ENCODE measurements around the gene HES5.

HES5 gene

GRCh38 chr1:2501041-2501819, 28.8 kb downstream of the HES5 start:
- no peak overlapping the region for H3K27ac ChIP-seq (ENCODE audit: low read length)
- H3K27me3 ChIP-seq (ENCODE audit: low read depth, low read length) = peaks cover 2% of the 10 kb centered on the region
- H3K4me1 ChIP-seq (ENCODE audit: control insufficient read depth in 1 of 2, insufficient read depth in 2 of 2, low read length in 2 of 2) = peaks cover 0 to 11% of the 10 kb centered on the region in 2 donors
- H3K9me3 ChIP-seq (ENCODE audit: control insufficient read depth in 1 of 2, low read length in 2 of 2) = no peaks in the 10 kb centered on the region
- H3K36me3 ChIP-seq (ENCODE audit: control insufficient read depth in 1 of 2, insufficient read depth in 2 of 2, low read length in 2 of 2) = no peaks in the 10 kb centered on the region
- H3K4me3 ChIP-seq (ENCODE audit: low read depth in 1 of 2, low read length in 2 of 2) = no peak overlapping the region

- no peak overlapping the region for H3K4me3 ChIP-seq (ENCODE audit: low read depth in 1 of 2, low read length in 2 of 2)
Observed at GRCh38 chr1:2499986-2500596, 30.0 kb downstream of the HES5 start.

GRCh38 chr1:2499260-2499659, 30.8 kb downstream of the HES5 start:
- no peaks in the 10 kb centered on the region for H3K9me3 ChIP-seq (ENCODE audit: control insufficient read depth in 1 of 2, low read length in 2 of 2)
- H3K27ac ChIP-seq (ENCODE audit: low read length) = no peak overlapping the region
- no peak overlapping the region for H3K4me3 ChIP-seq (ENCODE audit: low read depth in 1 of 2, low read length in 2 of 2)
- peaks cover 0 to 4% of the 10 kb centered on the region in 2 donors for H3K4me1 ChIP-seq (ENCODE audit: control insufficient read depth in 1 of 2, insufficient read depth in 2 of 2, low read length in 2 of 2)
- no peaks in the 10 kb centered on the region for H3K36me3 ChIP-seq (ENCODE audit: control insufficient read depth in 1 of 2, insufficient read depth in 2 of 2, low read length in 2 of 2)
- H3K27me3 ChIP-seq (ENCODE audit: low read depth, low read length) = no peaks in the 10 kb centered on the region

More at GRCh38 chr1:2499986-2500596, 30.0 kb downstream of the HES5 start:
- H3K4me1 ChIP-seq (ENCODE audit: control insufficient read depth in 1 of 2, insufficient read depth in 2 of 2, low read length in 2 of 2) = peaks cover 0 to 11% of the 10 kb centered on the region in 2 donors
- H3K36me3 ChIP-seq (ENCODE audit: control insufficient read depth in 1 of 2, insufficient read depth in 2 of 2, low read length in 2 of 2) = no peaks in the 10 kb centered on the region
- H3K9me3 ChIP-seq (ENCODE audit: control insufficient read depth in 1 of 2, low read length in 2 of 2) = no peaks in the 10 kb centered on the region
- no peak overlapping the region for H3K27ac ChIP-seq (ENCODE audit: low read length)
- peaks cover under 1% of the 10 kb centered on the region for H3K27me3 ChIP-seq (ENCODE audit: low read depth, low read length)

- Histone ChIP-seq H3K9me3 (ENCODE audit: control insufficient read depth in 1 of 2, low read length in 2 of 2) (no peaks in the 10 kb centered on the region), H3K4me3 (ENCODE audit: low read depth in 1 of 2, low read length in 2 of 2) (no peak overlapping the region), H3K27me3 (ENCODE audit: low read depth, low read length) (no peaks in the 10 kb centered on the region), H3K4me1 (ENCODE audit: control insufficient read depth in 1 of 2, insufficient read depth in 2 of 2, low read length in 2 of 2) (no peaks in the 10 kb centered on the region), H3K27ac (ENCODE audit: low read length) (no peak overlapping the region), H3K36me3 (ENCODE audit: control insufficient read depth in 1 of 2, insufficient read depth in 2 of 2, low read length in 2 of 2) (no peaks in the 10 kb centered on the region)
Observed at GRCh38 chr1:2498648-2499047, 31.4 kb downstream of the HES5 start.

GRCh38 chr1:2497891-2498290, 32.2 kb downstream of the HES5 start:
- H3K27me3 ChIP-seq (ENCODE audit: low read depth, low read length) = no peaks in the 10 kb centered on the region
- H3K9me3 ChIP-seq (ENCODE audit: control insufficient read depth in 1 of 2, low read length in 2 of 2) = no peaks in the 10 kb centered on the region
- no peaks in the 10 kb centered on the region for H3K36me3 ChIP-seq (ENCODE audit: control insufficient read depth in 1 of 2, insufficient read depth in 2 of 2, low read length in 2 of 2)
- no peak overlapping the region for H3K27ac ChIP-seq (ENCODE audit: low read length)
- H3K4me1 ChIP-seq (ENCODE audit: control insufficient read depth in 1 of 2, insufficient read depth in 2 of 2, low read length in 2 of 2) = no peaks in the 10 kb centered on the region
- H3K4me3 ChIP-seq (ENCODE audit: low read depth in 1 of 2, low read length in 2 of 2) = no peak overlapping the region

- no peaks in the 10 kb centered on the region for H3K27me3 ChIP-seq (ENCODE audit: low read depth, low read length)
- no peaks in the 10 kb centered on the region for H3K36me3 ChIP-seq (ENCODE audit: control insufficient read depth in 1 of 2, insufficient read depth in 2 of 2, low read length in 2 of 2)
- H3K4me1 ChIP-seq (ENCODE audit: control insufficient read depth in 1 of 2, insufficient read depth in 2 of 2, low read length in 2 of 2) = no peaks in the 10 kb centered on the region
- no peaks in the 10 kb centered on the region for H3K9me3 ChIP-seq (ENCODE audit: control insufficient read depth in 1 of 2, low read length in 2 of 2)
- no peak overlapping the region for H3K27ac ChIP-seq (ENCODE audit: low read length)
- H3K4me3 ChIP-seq (ENCODE audit: low read depth in 1 of 2, low read length in 2 of 2) = no peak overlapping the region
Observed at GRCh38 chr1:2496746-2497145, 33.3 kb downstream of the HES5 start.

GRCh38 chr1:2496087-2496622, 33.9 kb downstream of the HES5 start:
- H3K36me3 ChIP-seq (ENCODE audit: control insufficient read depth in 1 of 2, insufficient read depth in 2 of 2, low read length in 2 of 2) = no peaks in the 10 kb centered on the region
- no peak overlapping the region for H3K4me3 ChIP-seq (ENCODE audit: low read depth in 1 of 2, low read length in 2 of 2)
- no peaks in the 10 kb centered on the region for H3K27me3 ChIP-seq (ENCODE audit: low read depth, low read length)

GRCh38 chr1:2495546-2495945, 34.5 kb downstream of the HES5 start:
- Histone ChIP-seq H3K36me3 (ENCODE audit: control insufficient read depth in 1 of 2, insufficient read depth in 2 of 2, low read length in 2 of 2) (no peaks in the 10 kb centered on the region), H3K4me3 (ENCODE audit: low read depth in 1 of 2, low read length in 2 of 2) (no peak overlapping the region), H3K9me3 (ENCODE audit: control insufficient read depth in 1 of 2, low read length in 2 of 2) (no peaks in the 10 kb centered on the region), H3K27me3 (ENCODE audit: low read depth, low read length) (no peaks in the 10 kb centered on the region), H3K27ac (ENCODE audit: low read length) (no peak overlapping the region), H3K4me1 (ENCODE audit: control insufficient read depth in 1 of 2, insufficient read depth in 2 of 2, low read length in 2 of 2) (no peaks in the 10 kb centered on the region)

More at GRCh38 chr1:2496087-2496622, 33.9 kb downstream of the HES5 start:
- Histone ChIP-seq H3K4me1 (ENCODE audit: control insufficient read depth in 1 of 2, insufficient read depth in 2 of 2, low read length in 2 of 2) (no peaks in the 10 kb centered on the region), H3K9me3 (ENCODE audit: control insufficient read depth in 1 of 2, low read length in 2 of 2) (no peaks in the 10 kb centered on the region), H3K27ac (ENCODE audit: low read length) (no peak overlapping the region)

- no peak overlapping the region for H3K27ac ChIP-seq (ENCODE audit: low read length)
- no peak overlapping the region for H3K4me3 ChIP-seq (ENCODE audit: low read depth in 1 of 2, low read length in 2 of 2)
- H3K27me3 ChIP-seq (ENCODE audit: low read depth, low read length) = no peaks in the 10 kb centered on the region
- no peaks in the 10 kb centered on the region for H3K9me3 ChIP-seq (ENCODE audit: control insufficient read depth in 1 of 2, low read length in 2 of 2)
- no peaks in the 10 kb centered on the region for H3K36me3 ChIP-seq (ENCODE audit: control insufficient read depth in 1 of 2, insufficient read depth in 2 of 2, low read length in 2 of 2)
- no peaks in the 10 kb centered on the region for H3K4me1 ChIP-seq (ENCODE audit: control insufficient read depth in 1 of 2, insufficient read depth in 2 of 2, low read length in 2 of 2)
Observed at GRCh38 chr1:2495026-2495425, 35.0 kb downstream of the HES5 start.

GRCh38 chr1:2494323-2494693, 35.8 kb downstream of the HES5 start:
- H3K4me1 ChIP-seq (ENCODE audit: control insufficient read depth in 1 of 2, insufficient read depth in 2 of 2, low read length in 2 of 2) = no peaks in the 10 kb centered on the region
- H3K4me3 ChIP-seq (ENCODE audit: low read depth in 1 of 2, low read length in 2 of 2) = no peak overlapping the region
- H3K27me3 ChIP-seq (ENCODE audit: low read depth, low read length) = no peaks in the 10 kb centered on the region
- no peaks in the 10 kb centered on the region for H3K36me3 ChIP-seq (ENCODE audit: control insufficient read depth in 1 of 2, insufficient read depth in 2 of 2, low read length in 2 of 2)
- no peak overlapping the region for H3K27ac ChIP-seq (ENCODE audit: low read length)
- H3K9me3 ChIP-seq (ENCODE audit: control insufficient read depth in 1 of 2, low read length in 2 of 2) = no peaks in the 10 kb centered on the region

- Histone ChIP-seq H3K9me3 (ENCODE audit: control insufficient read depth in 1 of 2, low read length in 2 of 2) (peaks cover 0 to 3% of the 10 kb centered on the region in 2 donors), H3K4me1 (ENCODE audit: control insufficient read depth in 1 of 2, insufficient read depth in 2 of 2, low read length in 2 of 2) (no peaks in the 10 kb centered on the region), H3K4me3 (ENCODE audit: low read depth in 1 of 2, low read length in 2 of 2) (no peak overlapping the region), H3K36me3 (ENCODE audit: control insufficient read depth in 1 of 2, insufficient read depth in 2 of 2, low read length in 2 of 2) (no peaks in the 10 kb centered on the region), H3K27ac (ENCODE audit: low read length) (no peak overlapping the region), H3K27me3 (ENCODE audit: low read depth, low read length) (no peaks in the 10 kb centered on the region)
Observed at GRCh38 chr1:2493691-2494322, 36.3 kb downstream of the HES5 start.

All from muscle layer of duodenum (tissue), 2 donors.